Keratinocyte (primary cell): ENCODE data around the gene NCF2.

Experiments
- EZH2 ChIP-seq: IDR thresholded peaks from one replicate; pipeline ENCODE4 v1.6.1; 2012; ENCODE audit warnings: inconsistent platforms, mild to moderate bottlenecking, low read length, moderate library complexity
- TF ChIP-seq, protein P1 (sequence below), 3 experiments: IDR thresholded peaks in 1 of 3; conservative IDR thresholded peaks in 1 of 3; optimal IDR thresholded peaks in 1 of 3; 2 replicates in 2 of 3; 3 replicates in 1 of 3; pipeline versions ENCODE3 to v1.5.1; 2011; ENCODE audit warnings: low read length in 3 of 3, mild to moderate bottlenecking in 3 of 3, moderate library complexity in 2 of 3, control low read depth in 1 of 3, inconsistent platforms in 1 of 3; ENCODE audit not compliant: insufficient read depth in 2 of 3; ENCODE audit errors: extremely low read depth in 1 of 3

DNA sequence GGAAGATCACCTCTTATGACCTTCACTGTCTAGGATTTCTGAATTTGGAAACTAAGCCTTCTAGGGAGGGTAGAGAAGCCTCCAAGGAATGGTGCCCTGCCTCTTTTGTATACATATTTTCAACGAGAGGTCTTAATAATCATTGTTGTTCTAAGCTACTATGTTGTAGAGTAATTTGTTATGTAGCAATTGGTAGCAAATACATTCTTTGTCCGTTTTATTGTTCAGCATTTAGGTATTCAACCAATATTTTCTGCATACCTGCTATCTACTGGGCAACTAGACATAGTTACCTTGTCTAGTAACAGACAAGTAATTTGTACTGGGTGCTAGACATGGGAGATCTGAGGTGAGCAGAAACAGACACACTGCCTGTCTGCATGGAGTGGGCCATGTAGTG is 20.8 kb upstream of the NCF2 start:
- TF ChIP-seq, protein P1, sequence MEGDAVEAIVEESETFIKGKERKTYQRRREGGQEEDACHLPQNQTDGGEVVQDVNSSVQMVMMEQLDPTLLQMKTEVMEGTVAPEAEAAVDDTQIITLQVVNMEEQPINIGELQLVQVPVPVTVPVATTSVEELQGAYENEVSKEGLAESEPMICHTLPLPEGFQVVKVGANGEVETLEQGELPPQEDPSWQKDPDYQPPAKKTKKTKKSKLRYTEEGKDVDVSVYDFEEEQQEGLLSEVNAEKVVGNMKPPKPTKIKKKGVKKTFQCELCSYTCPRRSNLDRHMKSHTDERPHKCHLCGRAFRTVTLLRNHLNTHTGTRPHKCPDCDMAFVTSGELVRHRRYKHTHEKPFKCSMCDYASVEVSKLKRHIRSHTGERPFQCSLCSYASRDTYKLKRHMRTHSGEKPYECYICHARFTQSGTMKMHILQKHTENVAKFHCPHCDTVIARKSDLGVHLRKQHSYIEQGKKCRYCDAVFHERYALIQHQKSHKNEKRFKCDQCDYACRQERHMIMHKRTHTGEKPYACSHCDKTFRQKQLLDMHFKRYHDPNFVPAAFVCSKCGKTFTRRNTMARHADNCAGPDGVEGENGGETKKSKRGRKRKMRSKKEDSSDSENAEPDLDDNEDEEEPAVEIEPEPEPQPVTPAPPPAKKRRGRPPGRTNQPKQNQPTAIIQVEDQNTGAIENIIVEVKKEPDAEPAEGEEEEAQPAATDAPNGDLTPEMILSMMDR (optimal IDR thresholded peaks at IDR 0.05 in 1 of 3, IDR thresholded peaks at IDR 0.05 in 1 of 3, conservative IDR thresholded peaks at IDR 0.05 in 1 of 3; ENCODE audit: extremely low read depth in 1 of 3, insufficient read depth in 2 of 3, low read length in 3 of 3), result no peak
- no peak for TF ChIP-seq EZH2
